ENCODE data around the gene TRIP13. TPM values are rescaled to one million over a fixed set of nuclear protein-coding genes. Genes with fewer than 3 reads are reported as not detected.

Gene TRIP13
- total RNA-seq, 1 experiment from 2014 or later, result 42.6 TPM

DNA sequence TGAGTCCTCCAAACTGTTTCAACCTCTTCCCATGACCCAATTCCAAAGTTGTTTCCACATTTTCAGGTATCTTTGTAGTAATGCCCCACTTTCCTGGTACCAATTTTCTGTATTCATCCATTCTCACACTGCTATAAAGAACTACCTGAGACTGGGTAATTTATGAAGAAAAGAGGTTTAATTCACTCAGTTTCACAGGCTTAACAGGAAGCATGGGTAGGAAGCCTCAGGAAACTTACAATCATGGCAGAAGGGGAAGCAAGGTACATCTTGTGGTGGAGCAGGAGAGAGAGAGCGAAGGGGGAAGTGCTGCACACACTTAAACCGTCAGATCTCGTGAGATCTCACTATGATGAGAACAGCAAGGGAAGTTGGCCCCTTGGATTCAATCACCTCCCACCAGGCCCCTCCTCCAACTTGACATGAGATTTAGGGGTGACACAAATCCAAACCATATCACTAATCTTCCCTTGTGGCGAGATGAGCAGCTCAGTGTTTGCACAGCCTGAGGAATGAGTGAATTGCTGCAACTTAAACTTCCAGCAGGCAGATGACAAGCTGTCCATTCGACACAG lies 42.9 kb downstream of the TRIP13 start:
- no peak overlapping the region for H2BK120ac ChIP-seq (ENCODE audit: low read depth, low read length, poor library complexity, severe bottlenecking)
- no peak overlapping the region for H4K5ac ChIP-seq (ENCODE audit: insufficient read length, low read depth, low read length)
- Mint-ChIP-seq H3K27ac (no peak overlapping the region), H3K9me3 (peaks cover 0 to 3% of the 10 kb centered on the region in 2 experiments; a peak in 3 of 5 replicates), H3K4me3 (no peak overlapping the region), H3K4me1 (no peaks in the 10 kb centered on the region), H3K36me3 (ENCODE audit: insufficient read depth in 1 of 3, low read depth in 3 of 3) (no peaks in the 10 kb centered on the region), H3K27me3 (ENCODE audit: low read depth) (peaks cover 39% of the 10 kb centered on the region)
- no peak overlapping the region for H3K56ac ChIP-seq (ENCODE audit: insufficient read length, low read depth, low read length)
- H3K9me3 ChIP-seq (ENCODE audit: control insufficient read depth, low read depth, low read length), result no peaks in the 10 kb centered on the region
- no CpG with 5 or more reads among the region's 5 CpGs for WGBS (ENCODE audit: extremely low coverage, insufficient read length, low lambda C conversion rate)
- no peak overlapping the region for H2BK20ac ChIP-seq (ENCODE audit: low read depth, low read length, poor library complexity, severe bottlenecking)
- no peak overlapping the region for H3K23ac ChIP-seq (ENCODE audit: insufficient read length, low read depth, low read length)
- H4K91ac ChIP-seq (ENCODE audit: insufficient read length, low read depth, low read length), result no peak overlapping the region
- H3K18ac ChIP-seq (ENCODE audit: insufficient read length, low read depth, low read length), result no peak overlapping the region
- no peaks in the 10 kb centered on the region for H3K79me1 ChIP-seq (ENCODE audit: insufficient read depth, low read depth, low read length, poor library complexity, severe bottlenecking)
- no peak overlapping the region for H2BK5ac ChIP-seq (ENCODE audit: insufficient read length, low read length)
- H3K4me2 ChIP-seq (ENCODE audit: insufficient read depth, insufficient read length, low read length), result no peak overlapping the region
- H3T11ph ChIP-seq (ENCODE audit: low read length), result no peak overlapping the region
- no peaks in the 10 kb centered on the region for H4K20me1 ChIP-seq (ENCODE audit: control insufficient read depth, insufficient read depth, insufficient read length)
- H2AK5ac ChIP-seq (ENCODE audit: insufficient read length, low read length), result no peak overlapping the region
- H3K23me2 ChIP-seq (ENCODE audit: insufficient read length, low read depth, low read length, poor library complexity, severe bottlenecking), result no peaks in the 10 kb centered on the region
- no peak overlapping the region for H2BK12ac ChIP-seq (ENCODE audit: insufficient read length, low read depth, low read length)
- no peak overlapping the region; the same call in 1 of the 2 replicates for H3K14ac ChIP-seq (ENCODE audit: insufficient read depth, low read length)
- no peak for TF ChIP-seq CTCF (conservative IDR thresholded peaks at IDR 0.05)
- no peak overlapping the region for H3K9ac ChIP-seq (ENCODE audit: extremely low read depth, insufficient read length, low read length)
- no peak overlapping the region for H2BK15ac ChIP-seq (ENCODE audit: low read depth, low read length)
- H3K27me3 ChIP-seq (ENCODE audit: insufficient read depth, low read length), result no peaks in the 10 kb centered on the region
- H3K4ac ChIP-seq (ENCODE audit: low read depth, low read length), result no peak overlapping the region
- H3K27ac ChIP-seq (ENCODE audit: insufficient read length, low read depth, low read length), result no peak overlapping the region
- H3K79me2 ChIP-seq (ENCODE audit: insufficient read depth, low read length), result no peaks in the 10 kb centered on the region
- no peaks in the 10 kb centered on the region for H3K4me1 ChIP-seq (ENCODE audit: insufficient read depth, low read length)
- H2AFZ ChIP-seq (ENCODE audit: low read length), result no peak overlapping the region
- no peak for DNase-seq
- H4K8ac ChIP-seq (replicated peaks; ENCODE audit: insufficient read length, low read depth, low read length), result no peak overlapping the region

All from H9 (cell line).